ENCODE data around the gene WDFY4. TPM values are rescaled to one million over a fixed set of nuclear protein-coding genes. Genes with fewer than 3 reads are reported as not detected.

WDFY4 gene
- polyA plus RNA-seq, 1 donor (not counting 4 experiments of a cell fraction or from before 2014, with no cell fraction given) = 0.04 TPM

DNA sequence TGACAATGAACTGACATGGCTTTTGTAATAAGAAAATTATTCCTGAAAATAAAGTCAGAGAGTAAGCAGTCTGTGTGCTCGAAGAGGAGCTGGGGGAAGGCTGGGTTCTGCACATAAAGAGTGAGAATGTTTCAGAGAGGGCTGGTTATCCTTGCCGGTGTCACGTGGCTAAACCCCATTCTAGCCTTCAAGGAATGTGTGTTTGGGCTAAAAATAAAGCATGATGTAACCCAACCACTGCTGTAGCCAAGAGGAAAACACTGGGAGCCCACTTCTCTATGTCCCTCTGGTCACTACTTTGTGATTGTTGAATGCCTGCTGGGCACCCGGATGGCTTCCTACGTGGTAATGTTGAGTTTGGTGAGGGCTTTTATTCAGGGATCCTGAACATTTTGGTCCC is 23.5 kb downstream of the WDFY4 start:
- H3K9me1 ChIP-seq (ENCODE audit: control insufficient read depth, extremely low read depth, insufficient read depth, low read length) = no peaks in the 10 kb centered on the region
- no peaks in the 10 kb centered on the region for H3K36me3 ChIP-seq (ENCODE audit: control insufficient read depth in 2 of 2, extremely low read depth in 1 of 2, insufficient read depth in 2 of 2, low read length in 2 of 2)
- H4K20me1 ChIP-seq (ENCODE audit: control insufficient read depth, extremely low read depth, insufficient read depth, low read length) = no peaks in the 10 kb centered on the region
- no peak overlapping the region for H3K9ac ChIP-seq (ENCODE audit: control insufficient read depth, extremely low read depth, insufficient read depth, low read length)
- no peak overlapping the region for H3K27ac ChIP-seq (ENCODE audit: control insufficient read depth, insufficient read depth, low read length)
- peaks cover 5% of the 10 kb centered on the region for H3K27me3 ChIP-seq (ENCODE audit: control insufficient read depth, extremely low read depth, insufficient read depth, low read length)
- dilution Hi-C loops (cut with MboI; ENCODE audit: extremely low pct_ligation_motif_present, low sequenced_read_pairs) = no loop called here
- no peak overlapping the region for H3K4me2 ChIP-seq (ENCODE audit: control insufficient read depth, extremely low read depth, insufficient read depth, low read depth, low read length)
- no peaks in the 10 kb centered on the region for H3K9me3 ChIP-seq (ENCODE audit: control insufficient read depth, low read depth, low read length)
- FAIRE-seq = no peak
- TF ChIP-seq EZH2 (IDR thresholded peaks at IDR 0.05; ENCODE audit: low read length) = no peak
- TF ChIP-seq, protein P1, sequence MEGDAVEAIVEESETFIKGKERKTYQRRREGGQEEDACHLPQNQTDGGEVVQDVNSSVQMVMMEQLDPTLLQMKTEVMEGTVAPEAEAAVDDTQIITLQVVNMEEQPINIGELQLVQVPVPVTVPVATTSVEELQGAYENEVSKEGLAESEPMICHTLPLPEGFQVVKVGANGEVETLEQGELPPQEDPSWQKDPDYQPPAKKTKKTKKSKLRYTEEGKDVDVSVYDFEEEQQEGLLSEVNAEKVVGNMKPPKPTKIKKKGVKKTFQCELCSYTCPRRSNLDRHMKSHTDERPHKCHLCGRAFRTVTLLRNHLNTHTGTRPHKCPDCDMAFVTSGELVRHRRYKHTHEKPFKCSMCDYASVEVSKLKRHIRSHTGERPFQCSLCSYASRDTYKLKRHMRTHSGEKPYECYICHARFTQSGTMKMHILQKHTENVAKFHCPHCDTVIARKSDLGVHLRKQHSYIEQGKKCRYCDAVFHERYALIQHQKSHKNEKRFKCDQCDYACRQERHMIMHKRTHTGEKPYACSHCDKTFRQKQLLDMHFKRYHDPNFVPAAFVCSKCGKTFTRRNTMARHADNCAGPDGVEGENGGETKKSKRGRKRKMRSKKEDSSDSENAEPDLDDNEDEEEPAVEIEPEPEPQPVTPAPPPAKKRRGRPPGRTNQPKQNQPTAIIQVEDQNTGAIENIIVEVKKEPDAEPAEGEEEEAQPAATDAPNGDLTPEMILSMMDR (optimal IDR thresholded peaks at IDR 0.05 in 1 of 3, IDR thresholded peaks at IDR 0.05 in 1 of 3, conservative IDR thresholded peaks at IDR 0.05 in 1 of 3; ENCODE audit: extremely low read depth in 1 of 3, insufficient read depth in 2 of 3, low read length in 3 of 3) = no peak
- no peak overlapping the region for H3K4me3 ChIP-seq (ENCODE audit: control insufficient read depth in 2 of 3, extremely low read depth in 1 of 3, insufficient read depth in 2 of 3, low read depth in 1 of 3, low read length in 3 of 3)
- H2AFZ ChIP-seq (ENCODE audit: control insufficient read depth, low read length) = no peak overlapping the region
- H3K4me1 ChIP-seq (ENCODE audit: control insufficient read depth, extremely low read depth, insufficient read depth, low read length) = no peaks in the 10 kb centered on the region
- DNase-seq (ENCODE audit: low read depth, low spot score) = no peak
- H3K79me2 ChIP-seq (ENCODE audit: control insufficient read depth, insufficient read depth, low read length) = no peaks in the 10 kb centered on the region

DNA sequence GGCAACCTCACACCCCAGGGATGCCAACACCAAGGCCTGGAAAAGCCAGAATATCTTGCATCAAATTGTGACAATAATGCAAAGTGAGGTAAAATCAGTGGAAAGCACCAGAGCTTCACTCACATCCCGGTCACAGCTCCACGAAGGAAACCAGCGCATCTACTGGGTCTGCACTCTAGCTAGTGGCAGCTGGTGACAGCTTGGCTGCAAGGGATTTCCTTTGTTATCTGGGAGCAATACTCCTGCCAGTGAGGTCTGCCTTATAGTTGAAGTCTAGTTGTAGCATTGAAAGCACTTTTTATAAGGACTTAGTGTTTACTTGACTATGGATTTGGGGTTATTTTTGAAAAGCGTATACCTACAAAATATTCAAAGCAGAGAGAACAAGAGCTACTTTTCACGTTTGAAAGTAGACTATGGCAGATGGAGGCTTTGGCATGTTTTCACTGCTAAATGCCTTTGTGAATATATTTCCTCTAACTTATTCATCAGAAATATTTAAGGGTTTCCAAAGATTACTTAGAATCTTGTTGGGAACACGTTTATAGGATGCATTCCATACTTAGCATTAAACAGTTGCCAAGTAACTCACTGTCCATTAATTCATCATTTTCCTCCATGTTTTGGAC is 26.1 kb downstream of the WDFY4 start:
- TF ChIP-seq EZH2 (IDR thresholded peaks at IDR 0.05; ENCODE audit: low read length) = no peak
- TF ChIP-seq, protein P1 (optimal IDR thresholded peaks at IDR 0.05 in 1 of 3, IDR thresholded peaks at IDR 0.05 in 1 of 3, conservative IDR thresholded peaks at IDR 0.05 in 1 of 3; ENCODE audit: extremely low read depth in 1 of 3, insufficient read depth in 2 of 3, low read length in 3 of 3) = no peak
- H3K27ac ChIP-seq (ENCODE audit: control insufficient read depth, insufficient read depth, low read length) = no peak overlapping the region
- no peak overlapping the region for H3K4me2 ChIP-seq (ENCODE audit: control insufficient read depth, extremely low read depth, insufficient read depth, low read depth, low read length)
- H3K9me1 ChIP-seq (ENCODE audit: control insufficient read depth, extremely low read depth, insufficient read depth, low read length) = no peaks in the 10 kb centered on the region
- no peak overlapping the region for H3K4me3 ChIP-seq (ENCODE audit: control insufficient read depth in 2 of 3, extremely low read depth in 1 of 3, insufficient read depth in 2 of 3, low read depth in 1 of 3, low read length in 3 of 3)
- H3K4me1 ChIP-seq (ENCODE audit: control insufficient read depth, extremely low read depth, insufficient read depth, low read length) = no peaks in the 10 kb centered on the region
- DNase-seq (ENCODE audit: low read depth, low spot score) (no peak), FAIRE-seq (no peak)
- H2AFZ ChIP-seq (ENCODE audit: control insufficient read depth, low read length) = no peak overlapping the region
- H3K9ac ChIP-seq (ENCODE audit: control insufficient read depth, extremely low read depth, insufficient read depth, low read length) = no peak overlapping the region
- H4K20me1 ChIP-seq (ENCODE audit: control insufficient read depth, extremely low read depth, insufficient read depth, low read length) = no peaks in the 10 kb centered on the region
- no peaks in the 10 kb centered on the region for H3K79me2 ChIP-seq (ENCODE audit: control insufficient read depth, insufficient read depth, low read length)
- no peaks in the 10 kb centered on the region for H3K9me3 ChIP-seq (ENCODE audit: control insufficient read depth, low read depth, low read length)
- peaks cover 3% of the 10 kb centered on the region for H3K27me3 ChIP-seq (ENCODE audit: control insufficient read depth, extremely low read depth, insufficient read depth, low read length)
- H3K36me3 ChIP-seq (ENCODE audit: control insufficient read depth in 2 of 2, extremely low read depth in 1 of 2, insufficient read depth in 2 of 2, low read length in 2 of 2) = no peaks in the 10 kb centered on the region
- dilution Hi-C loops (cut with MboI; ENCODE audit: extremely low pct_ligation_motif_present, low sequenced_read_pairs) = no loop called here

Data from keratinocyte (primary cell).